ENCODE results near the gene PFKFB4.

PFKFB4 gene

GRCh38 chr3:48511551-48511950 lies 45.1 kb downstream of the PFKFB4 start:
- TF ChIP-seq REST (IDR thresholded peaks at IDR 0.05; ENCODE audit: insufficient read depth in 1 of 2, low read depth in 2 of 2, low read length in 2 of 2) (no peak), FOXP2 (optimal IDR thresholded peaks at IDR 0.05; ENCODE audit: borderline replicate concordance, extremely low read depth, extremely low read length, insufficient read depth) (no peak), POLR2AphosphoS5 (IDR thresholded peaks at IDR 0.05; ENCODE audit: low read depth, low read length) (no peak)

GRCh38 chr3:48507256-48508061 lies 49.1 kb downstream of the PFKFB4 start:
- TF ChIP-seq POLR2AphosphoS5 (IDR thresholded peaks at IDR 0.05; ENCODE audit: low read depth, low read length) (no peak), SIN3A (IDR thresholded peaks at IDR 0.05; ENCODE audit: borderline replicate concordance, insufficient read depth, low read length) (no peak), REST (IDR thresholded peaks at IDR 0.05; ENCODE audit: insufficient read depth in 1 of 2, low read depth in 2 of 2, low read length in 2 of 2) (no peak), TAF1 (IDR thresholded peaks at IDR 0.05; ENCODE audit: borderline replicate concordance, insufficient read depth, low read length) (no peak), FOXP2 (optimal IDR thresholded peaks at IDR 0.05; ENCODE audit: borderline replicate concordance, extremely low read depth, extremely low read length, insufficient read depth) (no peak)

GRCh38 chr3:48505968-48506504 lies 50.6 kb downstream of the PFKFB4 start:
- no peak for TF ChIP-seq FOXP2 (optimal IDR thresholded peaks at IDR 0.05; ENCODE audit: borderline replicate concordance, extremely low read depth, extremely low read length, insufficient read depth)
- no peak for TF ChIP-seq TAF1 (IDR thresholded peaks at IDR 0.05; ENCODE audit: borderline replicate concordance, insufficient read depth, low read length)

- TF ChIP-seq POLR2AphosphoS5 (IDR thresholded peaks at IDR 0.05; ENCODE audit: low read depth, low read length) (no peak), REST (IDR thresholded peaks at IDR 0.05; ENCODE audit: insufficient read depth in 1 of 2, low read depth in 2 of 2, low read length in 2 of 2) (no peak), SIN3A (IDR thresholded peaks at IDR 0.05; ENCODE audit: borderline replicate concordance, insufficient read depth, low read length) (no peak), FOXP2 (optimal IDR thresholded peaks at IDR 0.05; ENCODE audit: borderline replicate concordance, extremely low read depth, extremely low read length, insufficient read depth) (no peak), TAF1 (IDR thresholded peaks at IDR 0.05; ENCODE audit: borderline replicate concordance, insufficient read depth, low read length) (no peak)
Measured at GRCh38 chr3:48505146-48505545, 51.5 kb downstream of the PFKFB4 start.

- peak; percentile 35 for TF ChIP-seq FOXP2 (optimal IDR thresholded peaks at IDR 0.05; ENCODE audit: borderline replicate concordance, extremely low read depth, extremely low read length, insufficient read depth)
- no peak for TF ChIP-seq REST (IDR thresholded peaks at IDR 0.05; ENCODE audit: insufficient read depth in 1 of 2, low read depth in 2 of 2, low read length in 2 of 2)
Measured at GRCh38 chr3:48504051-48504946, 52.3 kb downstream of the PFKFB4 start, which contains the start of gene SHISA5. SHISA5 (minus strand) TSS chr3:48504174; CDS start chr3:48504094, 80 bp downstream.
